IMR-90 (cell line): ENCODE results near the gene EXOC4. TPM values are rescaled to one million over a fixed set of nuclear protein-coding genes. Genes with fewer than 3 reads are reported as not detected.

Experiments used
- ATAC-seq: fragments of 200-7000 bp; cut with Tn5 transposase; 2 replicates; pipeline ENCODE4 v1.9.1; 2020; ENCODE audit warnings: low read depth, mild to moderate bottlenecking, moderate library complexity
- BruUV-seq: library from RNA; stranded (reverse); fragments of 400-500 nt; replicated peaks from 2 replicates; lab custom pipeline; 2021; lab: Mats Ljungman, UMichigan
- CTCF ChIA-PET: fragments of 300-600 bp; formaldehyde crosslinking; extraction: SDS; loops from one replicate; lab custom pipeline; 2021; ENCODE audit warnings: antibody characterized with exemption; lab: Yijun Ruan, JAX
- POLR2A ChIA-PET: fragments of 300-600 bp; sonication (Branson Sonifier 250); formaldehyde crosslinking; loops from one replicate; lab custom pipeline; 2022; ENCODE audit warnings: antibody characterized with exemption; ENCODE audit not compliant: unreplicated experiment; lab: Charles Lee
- DNase-seq: peaks from one replicate; pipeline ENCODE4 v3.0.0; 2013
- H2AFZ ChIP-seq: replicated peaks from 2 replicates; pipeline ENCODE3; 2013; ENCODE audit warnings: low read length, mild to moderate bottlenecking; ENCODE audit not compliant: poor library complexity
- H2AK5ac ChIP-seq: 2 replicates; pipeline ENCODE4 v1.6.1; 2013; ENCODE audit warnings: low read depth, low read length, inconsistent platforms
- H2AK9ac ChIP-seq: replicated peaks from 2 replicates; pipeline ENCODE3; 2013; ENCODE audit warnings: mild to moderate bottlenecking, low read depth, low read length, moderate library complexity; ENCODE audit not compliant: poor library complexity
- H2BK120ac ChIP-seq: 2 replicates; pipeline ENCODE4 v1.6.1; 2013; ENCODE audit warnings: low read depth, low read length, inconsistent platforms
- H2BK15ac ChIP-seq: 3 replicates; pipeline ENCODE4 v1.6.1; 2013; ENCODE audit warnings: low read depth, low read length, inconsistent platforms
- H2BK20ac ChIP-seq: 2 replicates; pipeline ENCODE4 v1.6.1; 2013; ENCODE audit warnings: low read depth, mild to moderate bottlenecking, inconsistent platforms, low read length, moderate library complexity
- H2BK5ac ChIP-seq: 2 replicates; pipeline ENCODE4 v1.6.1; 2013; ENCODE audit warnings: mild to moderate bottlenecking, low read depth, low read length, inconsistent platforms; ENCODE audit not compliant: poor library complexity, severe bottlenecking
- H3K14ac ChIP-seq: replicated peaks from 2 replicates; pipeline ENCODE4 v1.6.1; 2013; ENCODE audit warnings: low read depth, low read length, inconsistent platforms
- H3K18ac ChIP-seq: 2 replicates; pipeline ENCODE4 v1.6.1; 2013; ENCODE audit warnings: low read depth, low read length, control low read depth
- H3K23ac ChIP-seq: 2 replicates; pipeline ENCODE4 v1.6.1; 2013; ENCODE audit warnings: low read depth, low read length, inconsistent platforms
- H3K27ac ChIP-seq: 2 replicates; pipeline ENCODE4 v1.5.1; 2013; ENCODE audit warnings: mild to moderate bottlenecking, control low read depth, low read length; ENCODE audit not compliant: insufficient read depth
- H3K27me3 ChIP-seq: 2 replicates; pipeline ENCODE4 v1.6.1; 2013; ENCODE audit warnings: low read length; ENCODE audit not compliant: control insufficient read depth, insufficient read depth
- H3K36me3 ChIP-seq: 2 replicates; pipeline ENCODE4 v1.6.1; 2013; ENCODE audit warnings: low read length, mixed read lengths; ENCODE audit not compliant: control insufficient read depth, insufficient read depth
- H3K4ac ChIP-seq: 2 replicates; pipeline ENCODE4 v1.6.1; 2013; ENCODE audit warnings: low read depth, low read length, inconsistent platforms
- H3K4me1 ChIP-seq: 2 replicates; pipeline ENCODE4 v1.6.1; 2013; ENCODE audit warnings: low read length, mixed read lengths; ENCODE audit not compliant: control insufficient read depth, insufficient read depth
- H3K4me2 ChIP-seq: 2 replicates; pipeline ENCODE4 v1.6.1; 2013; ENCODE audit warnings: low read depth, mild to moderate bottlenecking, control low read depth, low read length, moderate library complexity
- H3K4me3 ChIP-seq: 2 replicates; pipeline ENCODE4 v1.5.1; 2013; ENCODE audit warnings: low read depth, mild to moderate bottlenecking, control low read depth, low read length, moderate library complexity; ENCODE audit not compliant: insufficient read depth
- H3K56ac ChIP-seq: 2 replicates; pipeline ENCODE4 v1.6.1; 2013; ENCODE audit warnings: low read length, inconsistent platforms; ENCODE audit not compliant: insufficient read depth; ENCODE audit errors: extremely low read depth
- H3K79me1 ChIP-seq, 2 experiments: 2 replicates each; pipeline ENCODE4 v1.6.1; 2013; ENCODE audit warnings: low read length in 2 of 2, inconsistent platforms in 1 of 2, low read depth in 1 of 2
- H3K9ac ChIP-seq: 2 replicates; pipeline ENCODE4 v1.6.1; 2013; ENCODE audit warnings: low read depth, low read length, control low read depth
- H3K9me1 ChIP-seq: 2 replicates; pipeline ENCODE4 v1.6.1; 2013; ENCODE audit warnings: low read length, inconsistent platforms; ENCODE audit not compliant: insufficient read depth
- H3K9me3 ChIP-seq: 2 replicates; pipeline ENCODE4 v1.6.1; 2013; ENCODE audit warnings: low read length; ENCODE audit not compliant: control insufficient read depth, insufficient read depth
- H4K20me1 ChIP-seq: 2 replicates; pipeline ENCODE4 v1.6.1; 2013; ENCODE audit warnings: low read length, inconsistent platforms; ENCODE audit not compliant: insufficient read depth
- H4K5ac ChIP-seq: 2 replicates; pipeline ENCODE4 v1.6.1; 2013; ENCODE audit warnings: mild to moderate bottlenecking, low read depth, low read length, control low read depth
- H4K8ac ChIP-seq, 2 experiments: 2 replicates each; pipeline ENCODE4 v1.6.1; 2013; ENCODE audit warnings: low read depth in 2 of 2, low read length in 2 of 2, control low read depth in 1 of 2, inconsistent platforms in 1 of 2
- H4K91ac ChIP-seq: 2 replicates; pipeline ENCODE4 v1.6.1; 2013; ENCODE audit warnings: low read depth, low read length, inconsistent platforms; ENCODE audit not compliant: insufficient read depth
- BHLHE40 ChIP-seq: fragments of 150-350 bp; IDR thresholded peaks from 2 replicates; pipeline ENCODE4 v1.6.1; 2016; ENCODE audit warnings: mild to moderate bottlenecking, low read depth, low read length
- CHD1 ChIP-seq: IDR thresholded peaks from 2 replicates; pipeline ENCODE4 v1.6.1; 2012; ENCODE audit warnings: low read depth, low read length, improper control_type of control experiment
- FOS ChIP-seq: fragments of 150-350 bp; IDR thresholded peaks from 2 replicates; pipeline ENCODE4 v1.6.1; 2016; ENCODE audit warnings: low read depth, low read length
- MAFK ChIP-seq: IDR thresholded peaks from 2 replicates; pipeline ENCODE4 v1.6.1; 2012; ENCODE audit warnings: low read depth, low read length, improper control_type of control experiment
- NFE2L2 ChIP-seq: fragments of 150-350 bp; IDR thresholded peaks from 2 replicates; pipeline ENCODE4 v1.6.1; 2016; ENCODE audit warnings: low read depth, mild to moderate bottlenecking, low read length
- POLR2A ChIP-seq: IDR thresholded peaks from 2 replicates; pipeline ENCODE4 v1.6.1; 2012; ENCODE audit warnings: mild to moderate bottlenecking, low read depth, low read length
- RFX5 ChIP-seq: IDR thresholded peaks from 2 replicates; pipeline ENCODE4 v1.8.0; 2012; ENCODE audit warnings: low read depth, mild to moderate bottlenecking, low read length, moderate library complexity
- WGBS, 2 experiments: methylation state at CpG; one replicate each; pipeline versions ENCODE4 v1.1.5 to v1.1.7; 2013; ENCODE audit warnings: missing lambda C conversion rate in 2 of 2; ENCODE audit not compliant: insufficient read length in 1 of 2; ENCODE audit errors: extremely low coverage in 2 of 2; 5-methylcytosine and 5-hydroxymethylcytosine counted together
- dilution Hi-C: fragments of 300-500 bp; cut with HindIII; formaldehyde crosslinking; loops from one replicate; pipeline ENCODE4 v1.14.3; 2018; ENCODE audit warnings: low sequenced_read_pairs; ENCODE audit not compliant: unreplicated experiment
- in situ Hi-C: fragments of 300-500 bp; cut with MboI; formaldehyde crosslinking; loops from 3 replicates; pipeline ENCODE4 v1.14.3; 2019; ENCODE audit warnings: low sequenced_read_pairs, inconsistent platforms, mixed read lengths
- intact Hi-C: fragments of 100-400 bp; cut with micrococcal nuclease; formaldehyde crosslinking; loops from 2 replicates; pipeline ENCODE4 v1.10.0; 2022
- polyA plus RNA-seq, 3 experiments: library from polyadenylated mRNA; depleted of rRNA; stranded (reverse); fragments of >200 nt; gene quantifications; 2 replicates each; pipeline ENCODE4 v1.2.3, GENCODE V29; 2012; ENCODE audit warnings: low replicate concordance in 1 of 3
- total RNA-seq: library from RNA; depleted of rRNA; stranded (reverse); fragments of >200 nt; gene quantifications from 2 replicates; pipeline ENCODE4 v1.2.3, GENCODE V29; 2012

The EXOC4 gene
- total and polyA plus RNA-seq, 2 of the 4 experiments (the other 2 are of a cell fraction), result 25.4 to 94.6 TPM

DNA sequence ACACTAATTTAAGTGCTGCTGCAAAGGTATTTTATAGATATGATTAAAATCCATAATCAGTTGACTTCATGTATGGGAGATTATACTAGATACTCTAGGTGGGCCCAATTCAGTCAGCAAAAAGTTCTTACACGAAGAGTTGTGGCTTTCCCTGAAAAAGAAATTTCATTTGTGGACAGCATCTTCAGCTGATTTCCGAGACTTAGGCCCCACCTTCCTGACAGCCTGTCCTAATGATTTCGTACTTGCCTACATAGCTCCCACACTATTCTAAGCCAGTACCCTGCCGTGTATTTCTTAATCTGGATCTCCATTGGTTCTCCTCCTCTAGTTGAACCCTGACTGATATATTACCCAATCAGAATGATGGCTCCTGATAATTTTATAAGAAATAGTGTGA is 297.9 kb downstream of the EXOC4 start:
- Histone ChIP-seq H4K20me1 (no peaks in the 10 kb centered on the region), H3K9me3 (no peaks in the 10 kb centered on the region), H2AFZ (no peak overlapping the region), H3K4me3 (no peak overlapping the region), H2AK9ac (no peak overlapping the region), H3K18ac (no peak overlapping the region), H3K36me3 (no peaks in the 10 kb centered on the region), H3K9me1 (no peaks in the 10 kb centered on the region), H4K5ac (no peak overlapping the region), H2AK5ac (no peak overlapping the region), H3K4me1 (no peaks in the 10 kb centered on the region), H2BK5ac (no peak overlapping the region), H3K23ac (no peak overlapping the region), H4K8ac (no peak overlapping the region), H3K79me1 (no peaks in the 10 kb centered on the region; a peak in 1 of 4 replicates), H3K27ac (no peak overlapping the region), H2BK20ac (no peak overlapping the region), H3K4ac (no peak overlapping the region), H3K9ac (no peak overlapping the region), H3K14ac (no peak overlapping the region), H3K56ac (no peak overlapping the region), H2BK15ac (no peak overlapping the region), H3K4me2 (no peak overlapping the region), H2BK120ac (no peak overlapping the region), H4K91ac (no peak overlapping the region), H3K27me3 (no peaks in the 10 kb centered on the region)
- ChIA-PET POLR2A (no interaction called here), CTCF (no interaction called here)
- no TSS peak for BruUV-seq
- ATAC-seq, result no peak
- no peak for DNase-seq
- dilution Hi-C loops, result no loop called here
- 93% methylated on average over 2 of the region's 4 CpGs; no CpG with 5 or more reads in 1 of the 2 experiments for WGBS, 2 experiments
- in situ Hi-C loops, result no loop called here
- TF ChIP-seq CHD1 (no peak), BHLHE40 (no peak), FOS (no peak), POLR2A (no peak), RFX5 (no peak), NFE2L2 (no peak), MAFK (no peak)
- intact Hi-C loops, result no loop called here
